DMS 273 (cell line): ENCODE data around the gene SYNM.
A peak's percentile ranks its signal among the peaks of the same experiment; 100 is the strongest.

Experiments used
- DNase-seq: peaks from one replicate; lab custom pipeline; 2025; ENCODE audit not compliant: unreplicated experiment; lab: John Stamatoyannopoulos, UW

The SYNM gene

DNA sequence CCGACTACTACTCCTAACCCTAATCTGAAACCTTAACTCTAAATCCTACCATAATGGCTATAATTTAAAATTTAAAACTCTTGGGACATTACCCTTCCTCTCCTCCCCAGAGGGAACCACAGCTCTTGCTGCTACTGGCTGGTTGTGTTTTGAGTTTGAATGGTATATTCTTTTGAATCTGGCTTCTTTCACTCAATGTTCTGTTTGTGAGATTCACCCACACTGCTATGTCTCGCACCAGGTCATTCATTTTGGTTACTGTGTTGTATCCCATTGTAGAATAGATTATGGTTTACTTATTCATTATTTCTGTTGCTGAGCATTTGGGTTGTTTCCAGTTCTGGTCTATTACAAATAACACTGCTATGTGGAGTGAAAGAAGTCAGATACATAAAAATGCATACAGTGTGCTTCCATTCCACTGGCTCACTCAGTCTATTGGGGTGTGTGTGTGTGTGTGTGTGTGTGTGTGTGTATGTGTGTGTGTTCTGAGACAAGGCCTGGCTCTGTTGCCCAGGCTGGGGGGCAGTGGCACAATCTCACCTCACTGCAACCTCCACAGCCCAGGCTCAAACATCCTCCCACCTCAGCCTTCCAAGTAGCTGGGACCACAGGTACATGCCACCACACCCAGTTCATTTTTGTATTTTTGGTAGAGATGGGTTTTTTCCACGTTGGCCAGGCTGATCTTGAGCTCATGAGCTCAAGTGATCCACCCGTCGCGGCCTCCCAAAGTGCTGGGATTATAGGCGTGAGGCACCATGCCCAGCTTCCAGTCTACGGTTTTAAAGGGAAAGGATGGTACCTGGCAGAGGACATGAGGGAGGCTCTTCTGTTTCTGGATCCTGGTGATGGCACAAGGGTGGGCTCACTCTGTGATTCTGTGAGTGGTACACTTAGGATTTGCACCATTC, 19.2 kb upstream of the SYNM start:
- DNase-seq, result no peak

GRCh38 chr15:99086327-99086667, 18.6 kb upstream of the SYNM start:
- DNase-seq, result no peak

- DNase-seq, result no peak
Observed at GRCh38 chr15:99087405-99087943, 17.4 kb upstream of the SYNM start.

DNA sequence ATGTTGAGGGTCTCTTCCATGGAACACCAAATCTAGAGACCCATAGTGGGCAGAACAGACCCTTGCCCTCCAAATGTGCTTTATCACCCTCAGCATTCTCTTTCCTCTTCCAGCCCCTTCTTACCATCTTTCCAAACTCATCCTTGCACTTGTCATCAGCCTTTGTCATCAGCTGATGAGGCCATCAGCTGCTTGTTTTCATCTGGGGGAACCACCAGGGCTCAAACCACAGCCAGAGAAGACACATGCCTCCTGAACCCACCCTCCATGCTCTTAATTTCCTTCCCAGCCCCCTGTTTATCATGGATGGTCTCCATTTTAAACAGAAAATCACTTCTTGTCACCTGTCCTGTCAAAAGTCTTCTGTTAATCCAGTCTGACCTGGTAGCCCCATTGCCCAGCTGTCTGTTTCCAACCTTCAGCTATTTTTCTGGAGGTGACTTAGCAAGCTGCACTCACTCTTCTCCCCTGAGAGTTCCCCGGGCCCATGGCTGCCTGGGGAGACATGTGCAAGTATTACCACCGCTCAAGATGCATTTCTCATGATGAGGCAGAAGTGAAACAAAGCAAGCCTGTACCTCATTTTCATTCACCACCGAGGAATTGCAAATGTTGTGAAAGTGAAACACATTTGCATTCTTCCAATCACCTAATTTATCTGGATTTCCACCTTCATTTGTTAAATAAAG, 14.7 kb upstream of the SYNM start:
- no peak for DNase-seq

DNA sequence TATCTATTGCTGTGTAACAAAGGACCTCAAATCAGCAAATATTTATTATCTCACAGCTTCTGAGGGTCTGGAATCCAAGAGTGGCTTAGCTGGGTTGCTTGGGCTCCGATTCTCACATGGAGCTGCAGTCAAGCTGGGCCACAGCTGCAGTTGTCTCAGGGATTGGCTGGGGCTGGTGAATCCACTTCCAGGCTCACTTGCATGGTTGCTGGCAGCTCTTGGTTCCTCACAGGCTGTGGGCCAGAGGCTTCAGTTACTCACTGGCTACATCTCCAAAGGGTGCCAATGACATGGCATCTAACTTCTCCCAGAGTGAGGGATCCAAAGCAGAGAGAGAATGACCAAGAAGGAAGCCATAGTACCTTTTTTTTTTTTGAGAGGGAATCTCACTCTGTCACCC, 13.9 kb upstream of the SYNM start:
- no peak for DNase-seq

DNA sequence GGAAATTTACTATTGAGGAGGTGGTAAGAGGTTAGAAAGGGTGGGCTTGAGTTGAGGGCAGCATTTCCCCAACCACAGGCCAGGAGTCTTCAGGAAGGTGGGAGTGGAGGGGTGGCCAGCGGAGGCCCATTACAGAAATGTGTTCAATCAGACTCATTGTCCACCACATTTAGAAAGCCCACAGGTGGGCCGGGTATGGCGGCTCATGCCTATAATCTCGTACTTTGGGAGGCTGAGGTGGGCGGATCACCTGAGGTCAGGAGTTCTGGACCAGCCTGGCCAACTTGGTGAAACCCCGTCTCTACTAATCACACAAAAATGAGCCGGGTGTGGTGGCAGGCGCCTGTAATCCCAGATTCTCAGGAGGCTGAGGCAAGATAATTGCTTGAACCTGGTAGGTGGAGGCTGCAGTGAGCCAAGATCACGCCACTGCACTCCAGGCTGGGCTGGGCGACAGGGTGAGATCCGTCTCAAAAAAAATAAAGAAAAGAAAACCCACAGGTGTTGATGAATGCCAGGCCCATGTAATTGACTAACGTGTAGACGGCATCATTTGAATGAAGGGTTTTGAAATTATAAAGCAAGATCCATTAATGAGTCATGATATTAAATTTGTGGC, 12.2 kb upstream of the SYNM start:
- DNase-seq, result no peak

GRCh38 chr15:99095626-99096025, 9.3 kb upstream of the SYNM start:
- no peak for DNase-seq

DNA sequence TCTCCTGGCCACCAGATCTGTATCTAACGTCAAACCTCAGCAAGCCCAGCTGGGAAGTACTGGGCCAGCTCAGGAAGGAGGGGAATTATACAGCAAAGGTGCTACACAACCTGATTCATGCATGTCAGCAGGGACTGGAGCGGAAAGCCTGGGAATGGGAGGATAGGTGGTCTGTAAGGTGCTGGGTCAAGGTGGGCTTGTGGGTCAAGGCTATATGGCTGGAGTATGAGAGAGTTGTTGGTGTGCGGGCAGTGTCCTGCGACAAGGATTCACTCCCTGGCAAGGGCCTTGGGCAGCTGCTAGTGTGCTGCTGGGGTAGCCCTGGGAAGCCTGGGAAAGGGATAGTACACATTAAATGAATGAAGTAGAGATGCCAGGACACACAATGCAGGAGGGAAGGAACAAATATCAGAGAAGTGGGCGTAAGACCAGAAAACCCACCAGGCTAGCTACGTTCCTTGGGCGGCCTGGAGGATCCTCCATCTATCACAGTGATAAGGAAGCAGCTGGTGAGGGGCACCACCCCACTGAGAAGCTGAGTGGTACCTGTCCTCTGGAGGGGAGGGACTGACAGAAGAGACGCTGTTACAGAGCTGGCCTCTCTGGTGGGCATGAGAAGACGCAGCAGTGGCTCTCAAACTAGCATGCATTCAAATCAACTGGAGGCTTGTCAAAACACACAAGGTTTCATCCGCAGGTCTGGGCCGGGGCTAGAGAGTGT, 8.5 kb upstream of the SYNM start:
- DNase-seq, result no peak

DNA sequence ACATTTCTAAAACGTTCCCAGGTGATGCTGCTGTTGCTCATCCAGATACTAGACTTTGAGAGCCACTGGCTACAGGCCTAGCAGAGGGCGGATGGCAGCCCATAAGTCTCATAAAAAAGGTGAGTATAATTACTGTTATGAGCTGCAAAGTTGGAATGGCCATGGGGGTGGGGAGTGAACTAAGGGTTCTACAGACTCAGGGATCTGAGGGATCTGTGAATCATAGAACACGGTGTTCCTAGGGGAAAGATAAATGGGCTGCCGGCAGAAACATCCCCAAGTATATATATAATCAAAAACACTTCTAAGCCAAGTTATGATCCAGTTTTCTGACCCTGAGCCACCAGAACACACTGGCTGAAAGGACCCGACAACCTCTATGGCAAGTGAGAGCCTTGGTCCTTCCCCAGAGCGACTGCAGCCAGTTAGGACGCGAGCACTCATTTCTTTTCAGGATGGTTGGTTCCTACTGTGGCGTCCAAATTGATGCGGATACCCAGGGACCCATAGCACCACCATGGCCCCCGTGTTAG, 7.9 kb upstream of the SYNM start:
- DNase-seq, result no peak

- no peak for DNase-seq
Observed at GRCh38 chr15:99097441-99098410, 7.2 kb upstream of the SYNM start.

DNA sequence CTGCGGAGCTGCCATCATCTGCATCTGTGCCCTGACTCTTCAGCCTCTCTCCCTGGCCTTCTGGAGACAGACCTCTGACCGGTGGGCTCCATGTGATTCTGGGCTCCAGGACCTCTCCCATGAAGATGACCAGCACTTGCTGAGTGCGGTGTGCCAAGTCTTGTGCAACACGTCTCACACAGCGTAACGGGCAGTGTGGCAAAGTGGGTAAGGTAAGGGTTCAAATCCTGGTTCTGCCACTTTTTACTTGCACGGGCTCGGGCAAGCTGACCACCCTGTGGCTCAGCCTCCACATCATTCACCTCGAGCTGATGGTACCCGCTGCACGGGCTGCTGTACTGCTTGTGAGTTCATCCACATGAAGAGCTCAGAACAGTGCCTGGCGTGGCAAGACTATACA, 6.5 kb upstream of the SYNM start:
- no peak for DNase-seq

GRCh38 chr15:99098991-99099390, 5.9 kb upstream of the SYNM start:
- no peak for DNase-seq

- DNase-seq, result no peak
Observed at GRCh38 chr15:99099661-99100060, 5.2 kb upstream of the SYNM start.

GRCh38 chr15:99100245-99101173, 4.4 kb upstream of the SYNM start:
- peak; percentile 86 for DNase-seq

DNA sequence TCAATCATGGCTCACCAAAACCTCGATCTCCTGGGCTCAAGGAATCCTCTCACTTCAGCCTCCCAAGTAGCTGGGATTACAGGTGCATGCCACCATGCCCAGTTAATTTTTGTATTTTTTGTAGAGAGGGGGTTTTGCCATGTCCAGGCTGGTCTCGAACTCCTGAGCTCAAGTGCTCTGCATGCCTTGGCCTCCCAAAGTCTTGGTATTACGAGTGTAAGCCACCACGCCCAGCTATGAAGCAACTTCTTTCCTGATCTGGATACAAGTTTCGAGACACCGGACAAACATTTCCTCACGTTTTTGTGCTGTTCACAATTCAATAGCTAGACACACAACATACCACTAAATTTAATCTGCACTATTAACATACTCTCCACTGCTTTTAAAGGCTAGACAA, 3.4 kb upstream of the SYNM start:
- DNase-seq, result no peak

DNA sequence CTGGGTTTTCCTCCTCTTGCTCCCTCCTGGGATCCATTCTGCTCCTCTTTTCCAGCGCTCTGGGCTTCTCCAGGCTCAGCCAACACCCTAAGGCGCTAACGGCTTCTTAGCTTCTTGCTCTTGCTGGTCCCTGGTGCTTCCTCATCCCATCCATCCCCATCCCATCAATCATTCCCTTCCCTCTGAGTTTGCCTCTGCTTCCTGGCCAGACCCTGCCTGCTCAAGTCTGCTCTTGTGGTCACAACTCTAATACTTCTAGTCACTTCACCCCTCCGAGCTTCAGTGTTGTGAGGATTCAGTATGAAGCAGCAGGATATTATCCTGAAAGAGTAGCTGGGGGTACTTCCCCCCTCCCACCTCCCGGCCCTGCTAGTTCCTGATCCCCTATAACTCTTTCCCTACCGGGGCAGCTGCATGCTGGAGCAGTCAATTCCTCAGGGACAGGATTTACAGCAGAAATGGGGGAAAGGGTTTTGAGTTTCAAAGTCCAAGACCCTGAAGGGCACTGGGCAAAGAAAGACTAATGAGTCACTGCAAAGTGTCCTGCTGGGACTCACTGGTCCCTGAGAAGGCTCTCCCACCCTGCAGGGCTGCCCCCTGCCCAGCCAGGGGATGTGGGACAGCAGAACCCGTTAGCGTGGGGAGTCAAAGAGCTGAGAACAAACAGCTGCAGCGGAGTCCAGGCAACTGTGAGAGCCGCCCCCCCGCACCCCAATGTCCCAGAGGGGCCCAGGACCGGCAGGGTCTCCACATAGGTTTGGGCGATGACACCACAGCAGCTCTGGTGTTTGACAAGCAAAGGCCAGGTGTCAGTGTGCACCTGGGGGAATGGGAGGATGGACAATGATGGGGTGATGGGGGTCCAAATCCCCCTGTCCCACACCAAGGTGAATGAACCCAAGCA, 2.3 kb upstream of the SYNM start:
- no peak for DNase-seq

DNA sequence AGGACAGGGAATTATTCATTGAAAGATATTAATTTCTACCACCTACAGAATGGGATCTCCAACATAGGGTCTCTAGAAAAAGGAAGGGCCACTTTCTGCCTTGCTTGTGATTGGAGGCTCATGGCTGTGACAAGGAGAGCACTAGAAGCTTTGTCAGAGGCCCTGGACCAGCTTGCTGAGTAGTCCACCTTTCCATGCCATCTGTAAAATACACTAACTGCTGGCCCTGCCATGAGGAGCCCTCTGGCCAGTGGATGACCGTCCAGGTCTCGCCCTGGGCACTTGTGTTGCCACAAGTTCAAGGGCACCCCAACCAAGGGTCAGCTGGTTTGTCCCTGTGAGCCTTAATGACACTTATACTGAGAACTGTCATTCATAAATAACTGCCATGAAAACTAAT, 1.6 kb upstream of the SYNM start:
- no peak for DNase-seq
